ENCODE results near the gene GRID1. TPM values are rescaled to one million over a fixed set of nuclear protein-coding genes. Genes with fewer than 3 reads are reported as not detected.

GRID1 gene
- total and polyA plus RNA-seq, 5 donors from 2014 or later = not detected

DNA sequence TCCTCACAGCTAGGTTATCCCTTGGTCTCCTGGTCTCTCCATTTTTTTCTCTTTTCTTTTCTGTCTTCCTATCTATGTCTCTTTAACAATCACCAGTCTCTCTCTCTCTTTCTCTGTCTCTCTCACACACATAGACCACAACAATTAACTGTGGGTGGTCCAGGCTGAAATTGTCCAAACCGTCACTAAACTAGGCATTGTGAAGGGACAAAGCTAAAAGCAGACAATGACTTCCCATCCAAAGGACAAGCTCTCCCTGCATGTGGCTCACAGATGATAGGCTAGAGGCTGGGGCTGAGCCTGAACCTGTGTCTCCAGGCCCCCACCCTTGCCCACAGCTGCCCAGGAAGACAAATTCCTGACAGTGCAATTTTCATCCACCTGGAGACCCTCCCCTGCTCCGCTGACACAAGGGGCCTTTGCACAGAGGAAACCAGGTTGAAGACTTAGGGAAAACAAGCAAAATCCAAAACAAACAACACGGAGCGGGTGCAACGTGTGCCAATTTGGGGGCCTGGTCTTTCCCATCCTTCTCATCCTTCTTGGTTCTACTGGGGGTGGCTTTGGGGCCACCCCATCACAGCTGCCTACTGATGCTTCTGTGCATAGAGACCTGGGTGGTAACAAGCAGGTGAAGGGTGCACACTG, 755.4 kb downstream of the GRID1 start:
- H3K27me3 Mint-ChIP-seq = no peaks in the 10 kb centered on the region
- H3K36me3 Mint-ChIP-seq = no peaks in the 10 kb centered on the region
- H3K27ac Mint-ChIP-seq = peak overlapping the region in 2 of 3 donors; percentile 43 to 59

DNA sequence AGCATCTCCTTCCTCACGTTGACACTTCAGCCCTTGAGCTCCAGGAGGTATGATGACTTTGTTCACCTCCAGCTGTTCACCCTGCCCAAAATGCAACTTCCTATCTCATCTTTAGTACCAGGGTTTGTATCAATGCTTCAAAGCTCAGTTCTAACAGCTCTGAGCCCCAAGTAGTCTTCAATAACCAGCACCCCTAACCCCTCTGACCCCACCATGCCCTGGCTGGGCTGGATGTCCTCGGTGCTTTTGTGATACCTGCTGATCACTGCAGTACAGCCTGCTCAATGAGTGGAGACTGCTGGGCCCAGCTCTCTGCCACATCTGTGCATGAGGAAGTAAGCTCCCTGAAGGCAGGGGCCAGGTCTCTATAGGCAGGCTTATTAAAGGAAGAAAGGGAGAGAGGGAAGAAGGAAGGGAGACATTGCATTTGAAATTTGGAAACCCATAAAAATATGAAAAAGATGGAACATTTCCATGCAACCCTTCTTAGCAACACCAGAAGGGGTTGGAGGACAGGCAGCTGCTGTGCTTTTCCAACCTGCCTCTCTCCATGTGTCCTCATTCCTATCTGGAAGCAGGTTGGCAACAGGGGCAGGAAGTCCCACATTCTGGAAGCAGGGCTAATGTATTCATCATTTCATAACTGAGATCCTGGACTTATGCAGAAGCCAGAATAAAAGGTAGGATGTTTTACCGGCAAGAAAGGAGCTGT, 756.1 kb downstream of the GRID1 start:
- H3K27me3 Mint-ChIP-seq = no peaks in the 10 kb centered on the region
- Histone ChIP-seq H3K9me3 (ENCODE audit: control insufficient read depth in 2 of 2, low read length in 2 of 2) (no peaks in the 10 kb centered on the region), H3K36me3 (ENCODE audit: control insufficient read depth, insufficient read depth, low read length) (no peaks in the 10 kb centered on the region), H3K4me3 (ENCODE audit: low read depth, low read length) (no peak overlapping the region), H3K27ac (ENCODE audit: insufficient read depth, low read length, poor library complexity, severe bottlenecking) (no peak overlapping the region), H3K27me3 (ENCODE audit: control insufficient read depth, insufficient read depth, low read length) (no peaks in the 10 kb centered on the region), H3K4me1 (ENCODE audit: control insufficient read depth, insufficient read depth, low read length, poor library complexity, severe bottlenecking) (peaks cover 35% of the 10 kb centered on the region)
- H3K9me3 Mint-ChIP-seq = peaks cover 0 to 1% (median 0%) of the 10 kb centered on the region in 7 donors
- H3K4me3 Mint-ChIP-seq = no peak overlapping the region
- H3K36me3 Mint-ChIP-seq = no peaks in the 10 kb centered on the region
- H3K4me1 Mint-ChIP-seq = peaks cover 12 to 64% (median 35%) of the 10 kb centered on the region in 4 donors
- DNase-seq (no peak), ATAC-seq (ENCODE audit: low read depth in 2 of 2) (no peak)
- H3K27ac Mint-ChIP-seq = peak overlapping the region in 2 of 3 donors; percentile 4 to 43

More for the DNA sequence above, 755.4 kb downstream of the GRID1 start:
- H3K9me3 Mint-ChIP-seq = peaks cover 0 to 1% (median 0%) of the 10 kb centered on the region in 7 donors
- H3K27ac ChIP-seq (ENCODE audit: insufficient read depth, low read length, poor library complexity, severe bottlenecking) = no peak overlapping the region
- no peaks in the 10 kb centered on the region for H3K36me3 ChIP-seq (ENCODE audit: control insufficient read depth, insufficient read depth, low read length)
- H3K4me1 ChIP-seq (ENCODE audit: control insufficient read depth, insufficient read depth, low read length, poor library complexity, severe bottlenecking) = peaks cover 35% of the 10 kb centered on the region
- peaks cover 12 to 65% (median 34%) of the 10 kb centered on the region in 4 donors for H3K4me1 Mint-ChIP-seq
- H3K27me3 ChIP-seq (ENCODE audit: control insufficient read depth, insufficient read depth, low read length) = no peaks in the 10 kb centered on the region
- peak overlapping the region in 1 of 4 donors; percentile 34 for H3K4me3 Mint-ChIP-seq
- H3K9me3 ChIP-seq (ENCODE audit: control insufficient read depth in 2 of 2, low read length in 2 of 2) = no peaks in the 10 kb centered on the region
- ATAC-seq (ENCODE audit: low read depth in 2 of 2) = no peak
- H3K4me3 ChIP-seq (ENCODE audit: low read depth, low read length) = no peak overlapping the region
- DNase-seq = no peak

DNA sequence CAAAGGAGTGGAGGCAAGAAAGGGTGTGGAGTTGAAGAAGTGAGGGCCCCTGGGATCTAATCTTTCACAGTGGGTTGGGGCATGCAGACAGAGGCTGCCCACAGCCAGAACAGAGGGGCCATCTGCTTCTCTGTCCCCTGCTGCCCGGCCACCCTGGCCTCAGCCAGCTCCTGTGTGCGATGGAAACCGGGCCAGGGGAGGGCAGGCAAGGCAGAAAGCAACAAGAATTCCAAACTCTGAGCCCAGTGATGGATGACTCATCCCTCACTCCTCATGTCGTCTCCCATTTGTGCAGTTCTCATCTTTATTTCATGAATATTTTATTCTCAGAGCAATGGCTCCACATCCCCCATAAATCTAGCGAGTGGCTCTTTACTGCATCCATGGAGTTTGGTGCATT, 757.1 kb downstream of the GRID1 start:
- Mint-ChIP-seq H3K4me1 (peaks cover 12 to 54% (median 35%) of the 10 kb centered on the region in 4 donors), H3K27ac (no peak overlapping the region), H3K9me3 (peaks cover 0 to 1% (median 0%) of the 10 kb centered on the region in 7 donors), H3K4me3 (no peak overlapping the region), H3K27me3 (no peaks in the 10 kb centered on the region), H3K36me3 (no peaks in the 10 kb centered on the region)
- Histone ChIP-seq H3K27ac (ENCODE audit: insufficient read depth, low read length, poor library complexity, severe bottlenecking) (no peak overlapping the region), H3K4me3 (ENCODE audit: low read depth, low read length) (no peak overlapping the region), H3K9me3 (ENCODE audit: control insufficient read depth in 2 of 2, low read length in 2 of 2) (no peaks in the 10 kb centered on the region), H3K36me3 (ENCODE audit: control insufficient read depth, insufficient read depth, low read length) (no peaks in the 10 kb centered on the region), H3K27me3 (ENCODE audit: control insufficient read depth, insufficient read depth, low read length) (no peaks in the 10 kb centered on the region), H3K4me1 (ENCODE audit: control insufficient read depth, insufficient read depth, low read length, poor library complexity, severe bottlenecking) (peaks cover 31% of the 10 kb centered on the region)
- no peak for ATAC-seq (ENCODE audit: low read depth in 2 of 2)
- DNase-seq = no peak

DNA sequence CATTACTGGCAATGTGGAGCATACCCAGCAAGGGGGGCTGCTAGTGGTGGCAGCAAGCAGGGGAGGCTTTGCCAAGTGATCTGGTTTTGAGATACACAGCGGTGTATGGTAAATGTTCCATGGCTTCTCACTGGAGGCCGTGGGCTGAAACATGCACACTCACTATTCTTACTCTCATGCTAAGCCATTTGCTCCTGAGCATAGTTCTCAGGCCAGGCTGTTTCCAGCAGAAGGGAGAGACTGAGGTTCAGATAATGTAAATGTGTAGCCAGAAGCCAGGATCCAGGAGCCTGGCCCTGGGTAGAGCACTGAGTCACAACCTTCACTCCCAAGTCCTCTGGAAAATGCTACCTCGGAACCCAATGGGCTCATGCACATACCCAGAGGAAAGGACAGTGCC, 757.9 kb downstream of the GRID1 start:
- Mint-ChIP-seq H3K27me3 (no peaks in the 10 kb centered on the region), H3K27ac (no peak overlapping the region), H3K9me3 (peaks cover 0 to 1% (median 0%) of the 10 kb centered on the region in 7 donors), H3K4me3 (no peak overlapping the region), H3K4me1 (peaks cover 12 to 48% (median 29%) of the 10 kb centered on the region in 4 donors), H3K36me3 (no peaks in the 10 kb centered on the region)
- ATAC-seq (ENCODE audit: low read depth in 2 of 2) (no peak), DNase-seq (no peak)
- peaks cover 28% of the 10 kb centered on the region for H3K4me1 ChIP-seq (ENCODE audit: control insufficient read depth, insufficient read depth, low read length, poor library complexity, severe bottlenecking)
- H3K9me3 ChIP-seq (ENCODE audit: control insufficient read depth in 2 of 2, low read length in 2 of 2) = no peaks in the 10 kb centered on the region
- no peaks in the 10 kb centered on the region for H3K27me3 ChIP-seq (ENCODE audit: control insufficient read depth, insufficient read depth, low read length)
- no peaks in the 10 kb centered on the region for H3K36me3 ChIP-seq (ENCODE audit: control insufficient read depth, insufficient read depth, low read length)
- H3K4me3 ChIP-seq (ENCODE audit: low read depth, low read length) = no peak overlapping the region
- H3K27ac ChIP-seq (ENCODE audit: insufficient read depth, low read length, poor library complexity, severe bottlenecking) = no peak overlapping the region

DNA sequence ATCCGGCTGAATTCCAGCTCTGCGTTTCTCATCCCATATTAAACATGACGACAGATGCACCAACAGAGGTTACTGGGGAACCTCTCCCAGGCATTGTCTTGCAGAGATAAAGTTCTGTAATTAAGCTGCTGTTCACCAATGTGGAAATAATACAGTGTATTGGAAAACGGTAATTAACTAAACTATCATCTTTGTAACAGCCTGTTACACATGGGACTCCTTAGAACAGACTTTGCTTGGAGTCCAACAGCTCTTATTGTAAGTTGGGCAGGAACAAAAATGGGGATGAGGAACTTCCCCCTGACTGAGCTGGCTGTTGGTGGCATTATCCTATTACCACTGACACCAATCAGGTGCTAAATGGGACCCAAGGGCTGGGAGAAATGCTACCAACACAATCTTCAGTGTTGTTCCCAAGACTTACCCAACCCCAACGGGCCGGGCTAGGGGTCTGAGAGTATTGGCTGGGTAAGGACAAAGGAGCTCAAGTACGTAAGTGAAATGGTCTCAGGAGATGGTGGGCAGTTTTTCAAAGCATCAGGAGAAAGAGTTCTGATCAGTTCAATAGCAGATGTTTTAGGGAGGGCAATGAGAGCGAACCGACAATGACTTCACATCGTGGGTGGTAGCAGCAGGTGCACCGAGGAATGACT, 759.4 kb downstream of the GRID1 start:
- Mint-ChIP-seq H3K9me3 (peaks cover 0 to 1% (median 0%) of the 10 kb centered on the region in 7 donors), H3K27ac (peak overlapping the region in 1 of 3 donors; percentile 17), H3K36me3 (no peaks in the 10 kb centered on the region), H3K27me3 (no peaks in the 10 kb centered on the region), H3K4me3 (no peak overlapping the region), H3K4me1 (peaks cover 5 to 43% (median 20%) of the 10 kb centered on the region in 4 donors)
- DNase-seq = no peak
- Histone ChIP-seq H3K9me3 (ENCODE audit: control insufficient read depth in 2 of 2, low read length in 2 of 2) (no peaks in the 10 kb centered on the region), H3K27ac (ENCODE audit: insufficient read depth, low read length, poor library complexity, severe bottlenecking) (no peak overlapping the region), H3K4me1 (ENCODE audit: control insufficient read depth, insufficient read depth, low read length, poor library complexity, severe bottlenecking) (peaks cover 14% of the 10 kb centered on the region), H3K27me3 (ENCODE audit: control insufficient read depth, insufficient read depth, low read length) (no peaks in the 10 kb centered on the region), H3K4me3 (ENCODE audit: low read depth, low read length) (no peak overlapping the region), H3K36me3 (ENCODE audit: control insufficient read depth, insufficient read depth, low read length) (no peaks in the 10 kb centered on the region)
- no peak for ATAC-seq (ENCODE audit: low read depth in 2 of 2)

DNA sequence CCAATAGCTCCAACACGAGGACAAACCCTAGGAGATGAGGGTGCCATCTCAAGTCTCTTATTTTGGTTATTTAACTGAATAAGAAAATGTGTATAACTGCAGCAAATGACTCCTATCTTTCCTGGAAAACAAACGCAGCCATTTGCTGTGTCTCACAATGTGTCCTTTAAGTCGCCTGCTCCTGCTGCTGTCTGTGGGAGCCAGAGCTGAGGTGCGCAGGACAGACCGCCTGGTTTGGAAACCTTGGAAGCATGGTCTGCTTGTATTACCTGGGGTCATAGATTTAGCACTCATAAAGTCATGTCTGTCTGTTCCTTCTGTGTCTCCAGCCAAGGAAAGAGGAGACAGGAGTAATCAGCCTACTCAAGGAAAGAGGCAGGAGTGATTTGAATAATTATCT, 760.2 kb downstream of the GRID1 start:
- no peaks in the 10 kb centered on the region for H3K36me3 ChIP-seq (ENCODE audit: control insufficient read depth, insufficient read depth, low read length)
- Mint-ChIP-seq H3K27me3 (no peaks in the 10 kb centered on the region), H3K27ac (no peak overlapping the region), H3K4me1 (peaks cover 4 to 36% (median 12%) of the 10 kb centered on the region in 4 donors), H3K4me3 (no peak overlapping the region), H3K9me3 (no peaks in the 10 kb centered on the region), H3K36me3 (no peaks in the 10 kb centered on the region)
- no peak overlapping the region for H3K4me3 ChIP-seq (ENCODE audit: low read depth, low read length)
- DNase-seq (no peak), ATAC-seq (ENCODE audit: low read depth in 2 of 2) (no peak)
- H3K27ac ChIP-seq (ENCODE audit: insufficient read depth, low read length, poor library complexity, severe bottlenecking) = no peak overlapping the region
- no peaks in the 10 kb centered on the region for H3K27me3 ChIP-seq (ENCODE audit: control insufficient read depth, insufficient read depth, low read length)
- H3K9me3 ChIP-seq (ENCODE audit: control insufficient read depth in 2 of 2, low read length in 2 of 2) = no peaks in the 10 kb centered on the region
- H3K4me1 ChIP-seq (ENCODE audit: control insufficient read depth, insufficient read depth, low read length, poor library complexity, severe bottlenecking) = peaks cover 6% of the 10 kb centered on the region

DNA sequence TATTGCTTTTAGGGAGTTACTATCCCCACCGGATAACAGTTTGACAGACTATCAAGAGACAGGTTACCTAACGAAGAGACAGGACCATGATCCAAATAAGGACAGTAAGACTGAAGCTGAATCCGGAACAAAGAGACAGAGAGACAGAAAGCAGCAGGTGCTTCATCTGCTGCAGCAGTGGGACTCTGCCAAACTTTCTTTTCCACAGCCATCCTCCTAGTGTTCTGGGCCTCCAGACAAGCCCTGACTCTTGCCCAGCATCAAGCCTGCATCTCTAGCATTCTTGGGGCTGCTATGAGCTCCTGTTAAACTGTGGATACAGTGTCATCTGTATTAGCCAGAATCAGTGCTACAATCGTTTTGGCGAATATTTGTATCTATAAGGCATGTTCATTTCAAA, 761.7 kb downstream of the GRID1 start:
- no peak for DNase-seq
- H3K27ac ChIP-seq (ENCODE audit: insufficient read depth, low read length, poor library complexity, severe bottlenecking) = no peak overlapping the region
- H3K27ac Mint-ChIP-seq = no peak overlapping the region

More for the DNA sequence above, 761.7 kb downstream of the GRID1 start:
- Histone ChIP-seq H3K27me3 (ENCODE audit: control insufficient read depth, insufficient read depth, low read length) (no peaks in the 10 kb centered on the region), H3K9me3 (ENCODE audit: control insufficient read depth in 2 of 2, low read length in 2 of 2) (no peaks in the 10 kb centered on the region), H3K4me1 (ENCODE audit: control insufficient read depth, insufficient read depth, low read length, poor library complexity, severe bottlenecking) (peaks cover 6% of the 10 kb centered on the region), H3K36me3 (ENCODE audit: control insufficient read depth, insufficient read depth, low read length) (no peaks in the 10 kb centered on the region), H3K4me3 (ENCODE audit: low read depth, low read length) (no peak overlapping the region)
- H3K4me1 Mint-ChIP-seq = peaks cover 0 to 24% (median 5%) of the 10 kb centered on the region in 4 donors
- ATAC-seq (ENCODE audit: low read depth in 2 of 2) = no peak
- H3K9me3 Mint-ChIP-seq = no peaks in the 10 kb centered on the region
- H3K27me3 Mint-ChIP-seq = no peaks in the 10 kb centered on the region
- H3K4me3 Mint-ChIP-seq = no peak overlapping the region
- no peaks in the 10 kb centered on the region for H3K36me3 Mint-ChIP-seq

All from CD4-positive, CD25-positive, alpha-beta regulatory T cell (primary cell).